Activated T-cell treated with anti-CD3 and anti-CD28 coated beads for 48 hours (primary cell): Measurements from ENCODE around the gene NCAPD3.
"Not testable (repeated sequence)": the region's sequence is repeated elsewhere in the genome, so short reads cannot be mapped to it uniquely, and the experiment has no call there.

Experiments used
- DNase-seq: peaks from one replicate; pipeline ENCODE4 v3.0.0-alpha.2; 2020; ENCODE audit warnings: low read depth

NCAPD3 gene

DNA sequence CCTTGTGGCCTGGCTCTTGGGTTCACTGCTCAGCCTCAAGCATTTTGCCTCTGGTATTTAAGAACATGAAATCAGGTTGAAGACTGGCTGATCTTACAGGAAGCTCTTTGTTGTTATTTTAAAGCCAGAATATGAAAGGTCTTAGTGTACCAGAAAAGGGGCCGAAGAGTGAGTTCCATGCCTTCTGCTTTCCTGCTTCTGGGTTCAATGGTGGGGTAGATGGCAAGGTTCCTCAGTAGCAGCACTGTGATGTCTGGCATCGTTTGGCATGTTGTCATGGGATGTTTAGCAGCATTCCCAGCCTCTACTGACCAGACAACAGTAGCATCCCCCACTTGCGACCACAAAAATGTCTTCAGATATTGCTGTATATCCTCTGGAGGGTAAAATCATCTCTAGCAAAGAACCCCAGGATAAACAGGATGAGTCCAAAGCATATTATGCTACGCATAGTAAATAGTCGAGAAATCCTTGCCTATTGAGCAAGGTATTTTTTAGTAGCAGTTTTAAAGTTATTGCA is 3.1 kb upstream of the NCAPD3 start:
- no peak for DNase-seq

DNA sequence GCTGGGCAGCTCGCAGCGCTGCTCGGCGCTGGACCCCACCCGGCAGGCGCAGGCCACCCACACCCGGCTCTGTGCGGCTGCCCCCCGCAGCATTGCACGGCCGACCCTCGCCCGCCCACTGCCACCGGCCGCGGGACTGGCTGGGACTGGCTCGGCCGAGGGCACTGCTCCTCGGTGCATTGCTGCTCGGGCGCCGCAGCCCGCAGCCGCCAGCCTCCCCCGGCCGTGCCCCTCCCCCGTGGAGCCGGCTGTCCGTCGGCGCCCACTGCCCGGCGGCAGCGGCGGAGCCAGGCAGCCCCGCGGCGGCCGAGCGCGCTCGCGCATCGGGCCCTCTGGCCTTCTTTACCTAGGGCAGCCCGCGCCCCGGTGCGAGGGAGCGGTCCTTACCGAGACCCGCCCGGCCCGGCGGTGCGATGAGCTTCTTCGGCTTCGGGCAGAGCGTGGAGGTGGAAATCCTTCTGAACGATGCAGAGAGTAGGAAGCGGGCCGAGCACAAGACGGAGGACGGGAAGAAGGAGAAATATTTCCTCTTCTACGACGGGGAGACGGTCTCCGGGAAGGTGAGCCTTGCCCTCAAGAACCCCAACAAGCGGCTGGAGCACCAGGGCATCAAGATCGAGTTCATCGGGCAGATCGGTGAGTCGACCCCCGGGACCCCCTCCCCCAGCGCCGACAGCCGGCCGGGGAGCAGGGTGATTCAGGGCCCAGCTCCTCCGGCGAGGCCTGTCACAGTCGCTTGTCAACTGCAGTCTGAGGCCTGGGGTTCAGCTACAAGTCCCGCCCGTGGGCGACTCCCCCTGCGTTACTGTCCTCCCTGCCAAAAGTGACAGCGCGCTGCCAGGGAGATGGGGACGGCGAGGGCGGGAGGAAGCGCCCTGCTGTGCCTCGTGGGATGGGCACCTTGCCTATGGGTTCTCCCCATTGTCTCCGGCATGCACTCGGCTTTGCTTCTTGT is 1.2 kb upstream of the NCAPD3 start:
- peak; percentile 60 for DNase-seq

GRCh38 chr11:134223121-134223520 is 646 bp downstream of the NCAPD3 start:
- no peak for DNase-seq

DNA sequence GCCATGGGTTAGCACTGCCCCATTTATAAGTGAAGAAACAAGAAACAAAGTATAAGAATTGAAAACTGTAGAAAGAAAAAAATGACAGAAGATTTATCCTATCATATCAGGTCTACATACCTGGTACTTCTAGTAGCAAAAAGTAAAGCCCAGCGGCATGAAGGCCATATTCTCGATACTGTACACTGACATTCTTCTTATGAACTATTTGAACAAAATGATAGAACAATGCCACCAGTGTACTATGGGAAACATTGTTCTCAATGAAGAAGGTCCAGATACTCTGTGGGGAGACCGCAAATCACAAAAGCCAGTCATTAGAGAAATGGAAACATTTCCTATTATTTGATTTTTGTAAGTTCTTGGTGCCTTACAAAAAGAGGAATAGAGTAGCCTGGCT is 7.0 kb downstream of the NCAPD3 start:
- DNase-seq: no peak

GRCh38 chr11:134215836-134216235 is 7.9 kb downstream of the NCAPD3 start:
- DNase-seq: no peak

- DNase-seq: peak; percentile 58
Measured at GRCh38 chr11:134207538-134208239, 16.1 kb downstream of the NCAPD3 start.

- DNase-seq: no peak
Measured at GRCh38 chr11:134206185-134206584, 17.6 kb downstream of the NCAPD3 start.

DNA sequence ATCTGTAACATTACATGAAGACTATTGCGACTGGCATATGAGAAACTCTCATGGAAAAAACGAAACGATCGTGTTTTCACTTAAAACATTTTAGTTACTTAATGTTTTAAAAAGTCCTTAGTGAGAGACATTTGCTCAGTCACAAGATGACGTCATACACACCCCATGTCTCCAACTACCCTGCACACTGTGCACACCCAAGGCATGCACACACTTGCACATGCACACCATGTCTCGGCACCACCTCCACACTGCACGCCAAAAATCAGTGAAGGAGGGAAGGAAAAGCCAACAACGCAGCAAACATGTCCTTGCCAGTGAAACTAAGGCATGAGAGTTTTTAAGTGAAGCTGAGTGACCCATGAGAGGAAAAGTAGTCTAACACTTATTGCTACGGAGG is 18.0 kb downstream of the NCAPD3 start:
- no peak for DNase-seq

- DNase-seq: no peak
Measured at GRCh38 chr11:134202661-134203060, 21.1 kb downstream of the NCAPD3 start.

- no peak for DNase-seq
Measured at GRCh38 chr11:134200688-134201087, 23.1 kb downstream of the NCAPD3 start.

DNA sequence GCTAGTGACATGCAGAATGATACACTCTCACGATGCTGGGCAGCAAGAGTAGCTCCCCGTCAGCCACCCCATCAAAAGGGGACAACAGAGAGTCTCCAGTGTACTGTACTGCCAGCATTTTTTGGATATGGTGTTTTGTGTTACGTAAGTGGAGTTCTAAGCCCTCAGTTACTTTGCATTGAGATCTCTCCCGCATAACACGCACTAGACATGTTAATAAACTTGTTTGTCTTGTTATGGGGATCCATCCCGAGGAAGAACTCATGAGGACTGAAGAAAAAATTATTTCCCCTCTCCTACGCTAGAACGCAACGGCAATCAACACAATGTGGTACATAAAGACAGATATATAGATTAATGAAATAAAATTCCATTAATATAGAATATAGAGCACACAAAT is 24.2 kb downstream of the NCAPD3 start:
- DNase-seq: no peak

DNA sequence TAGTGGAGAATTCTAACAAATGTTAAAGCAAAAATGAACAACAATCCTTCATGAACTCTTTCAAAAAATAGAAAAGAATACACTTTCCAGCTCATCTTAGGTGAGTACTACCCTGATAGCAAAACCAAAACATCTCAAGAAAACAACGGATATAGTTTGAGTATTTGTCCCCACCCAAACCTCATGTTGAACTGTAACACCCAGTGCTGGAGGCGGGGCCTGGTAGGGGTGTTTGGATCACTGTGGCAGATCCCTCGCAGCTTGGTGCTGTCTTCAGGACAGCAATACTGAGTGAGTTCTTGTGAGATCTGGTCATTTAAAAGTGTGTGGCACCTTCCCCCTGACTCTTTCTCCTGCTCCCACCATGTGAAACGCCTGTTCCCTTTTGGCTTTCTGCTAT is 27.0 kb downstream of the NCAPD3 start:
- DNase-seq: no peak

- DNase-seq: not testable (repeated sequence)
Measured at GRCh38 chr11:134188092-134188491, 35.7 kb downstream of the NCAPD3 start.

DNA sequence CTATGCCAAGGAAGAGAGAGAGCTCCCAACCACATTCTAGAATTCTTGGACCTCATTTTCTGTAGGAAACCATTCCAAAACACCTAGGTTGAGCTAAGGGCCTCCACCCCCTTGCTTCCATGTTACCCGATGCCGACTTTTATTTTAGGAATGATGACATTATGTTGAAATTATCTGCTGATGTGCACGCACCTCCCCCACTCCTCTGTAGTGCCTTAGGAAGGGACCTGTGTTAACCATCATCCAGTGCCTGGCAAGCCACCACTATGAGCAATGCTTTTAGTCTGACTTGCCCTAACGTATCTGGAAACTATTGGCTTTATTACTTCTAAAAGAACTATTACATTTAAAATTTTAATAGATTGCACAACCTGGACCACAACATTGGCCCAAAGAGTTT is 42.1 kb downstream of the NCAPD3 start:
- no peak for DNase-seq

DNA sequence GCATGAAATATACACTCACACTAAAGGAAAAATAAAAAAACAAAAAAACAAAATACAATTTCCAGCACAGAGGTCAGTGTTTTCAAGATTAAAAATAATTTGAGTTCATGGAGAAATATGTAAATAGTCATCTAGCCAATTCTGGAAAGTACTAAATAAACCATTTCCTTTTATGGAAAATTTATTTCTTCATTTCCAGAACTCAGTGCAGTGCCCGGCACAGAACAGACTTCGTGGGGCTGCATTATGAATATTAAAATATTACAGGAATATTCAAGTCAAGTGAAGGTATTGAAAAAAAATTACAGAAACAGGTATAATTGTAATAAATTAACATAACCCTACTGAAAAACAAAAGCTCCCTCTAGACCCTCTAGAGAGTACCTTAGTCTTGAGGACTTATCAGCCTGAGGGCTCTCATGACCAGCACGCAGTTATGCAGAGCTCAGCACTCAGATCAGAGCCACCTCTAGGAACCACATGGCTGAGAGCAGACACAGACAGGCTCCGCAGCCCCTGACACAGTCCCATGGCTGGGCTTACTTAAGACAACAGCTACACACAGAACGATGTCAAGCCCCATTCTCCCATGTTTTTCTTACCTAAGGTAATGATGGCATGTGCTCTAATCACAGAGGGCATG is 45.6 kb downstream of the NCAPD3 start:
- no peak for DNase-seq

DNA sequence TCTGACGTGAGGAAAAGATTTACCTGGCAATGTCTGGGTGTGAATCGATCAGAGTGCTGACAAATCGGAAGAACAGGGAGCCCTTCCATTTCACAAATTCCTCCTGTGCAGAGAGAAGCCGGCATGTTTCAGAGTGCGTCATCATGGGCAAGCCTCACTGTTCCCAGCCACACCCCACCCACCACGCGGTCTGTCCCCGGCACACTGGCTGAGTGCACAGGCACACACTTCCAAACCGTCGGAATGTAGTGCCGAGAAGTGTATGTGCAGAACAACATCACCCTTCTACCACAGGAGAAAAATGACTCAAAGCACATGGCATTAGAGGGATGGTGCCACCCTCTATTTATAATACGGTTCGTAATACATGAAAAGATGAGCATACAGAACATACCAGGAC is 47.5 kb downstream of the NCAPD3 start:
- no peak for DNase-seq

DNA sequence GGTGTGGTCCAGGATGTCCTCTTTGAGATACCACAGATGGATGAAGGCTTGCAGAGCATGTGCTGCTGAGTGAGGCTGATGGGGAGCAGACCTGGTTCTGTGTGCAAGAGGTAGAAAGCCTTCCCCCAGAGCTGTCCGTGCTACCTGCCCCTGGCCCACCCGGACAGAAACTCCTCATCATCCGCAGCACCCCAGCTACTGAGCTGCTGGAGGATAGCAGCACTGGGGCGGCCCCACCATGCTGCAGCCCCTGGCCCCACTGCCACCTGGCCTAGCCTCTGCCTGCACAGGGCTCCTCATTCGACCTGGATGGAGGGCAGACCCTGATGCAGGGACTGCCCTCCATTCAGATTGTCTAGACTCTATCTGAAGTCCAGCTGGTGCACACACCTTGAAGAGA is 50.5 kb downstream of the NCAPD3 start:
- no peak for DNase-seq

GRCh38 chr11:134171951-134172350 is 51.8 kb downstream of the NCAPD3 start:
- no peak for DNase-seq

DNA sequence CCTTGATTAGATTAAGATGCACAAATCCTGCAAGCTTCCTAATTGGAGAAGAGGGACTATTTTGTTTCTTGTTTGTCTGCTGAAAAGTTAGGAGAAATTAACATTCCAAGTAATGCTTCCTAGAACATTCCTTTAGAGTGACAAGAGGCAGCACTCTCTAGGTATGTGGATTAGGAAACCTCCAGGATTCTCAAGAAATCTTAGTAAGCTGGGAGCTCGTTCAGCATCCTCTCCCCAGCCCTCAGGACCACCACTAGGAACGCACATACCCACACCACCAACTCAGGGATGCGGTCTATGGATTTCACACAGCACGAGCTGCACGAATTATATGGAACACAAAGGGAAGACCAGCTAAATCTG is 52.9 kb downstream of the NCAPD3 start:
- DNase-seq: no peak

GRCh38 chr11:134170177-134170918 is 53.4 kb downstream of the NCAPD3 start:
- no peak for DNase-seq

DNA sequence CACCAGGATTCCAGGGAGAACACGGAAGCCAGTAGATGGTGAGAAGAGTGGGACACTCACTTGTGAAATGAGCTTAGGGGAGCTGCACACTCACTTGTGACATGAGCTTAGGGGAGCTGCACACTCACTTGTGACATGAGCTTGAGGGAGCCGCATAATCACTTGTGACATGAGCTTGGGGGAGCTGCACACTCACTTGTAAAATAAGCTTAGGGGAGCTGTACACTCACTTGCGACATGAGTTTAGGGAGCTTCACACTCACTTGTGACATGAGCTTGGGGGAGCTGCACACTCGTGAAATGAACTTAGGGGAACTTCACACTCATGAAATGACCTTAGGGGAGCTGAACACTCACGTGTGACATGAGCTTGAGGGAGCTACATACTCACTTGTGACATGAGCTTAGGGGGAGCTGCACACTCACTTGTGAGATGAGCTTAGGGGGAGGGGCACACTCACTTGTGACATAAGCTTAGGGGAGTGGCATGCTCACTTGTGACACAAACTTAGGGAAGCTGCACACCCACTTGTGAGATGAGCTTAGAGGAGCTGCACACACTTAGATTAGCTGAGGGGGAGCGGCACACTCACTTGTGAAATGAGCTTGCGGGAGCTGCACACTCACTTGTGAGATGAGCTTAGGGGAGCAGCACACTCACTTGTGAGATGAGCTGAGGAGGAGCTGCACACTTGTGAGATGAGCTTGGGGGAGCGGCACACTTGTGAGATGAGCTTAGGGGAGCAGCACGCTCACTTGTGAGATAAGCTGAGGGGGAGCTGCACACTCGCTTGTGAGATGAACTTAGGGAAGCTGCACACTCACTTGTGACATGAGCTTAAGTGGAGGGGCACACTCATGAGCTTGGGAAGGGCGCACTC is 59.0 kb downstream of the NCAPD3 start:
- no peak for DNase-seq
